Muscle layer of duodenum (tissue), 2 donors: Measurements from ENCODE around the gene SLC13A2.
"Not testable (repeated sequence)": the region's sequence is repeated elsewhere in the genome, so short reads cannot be mapped to it uniquely, and the experiment has no call there.

Experiments used
- H3K27ac ChIP-seq: one replicate; pipeline ENCODE4 v1.7.0; 2013; ENCODE audit warnings: mild to moderate bottlenecking, low read length
- H3K27me3 ChIP-seq: one replicate; pipeline ENCODE4 v1.7.0; 2013; ENCODE audit warnings: low read depth, mild to moderate bottlenecking, control low read depth, low read length
- H3K36me3 ChIP-seq, 2 donors: one replicate each; pipeline ENCODE4 v1.7.0; 2013; ENCODE audit warnings: low read length in 2 of 2, control low read depth in 1 of 2, mild to moderate bottlenecking in 1 of 2; ENCODE audit not compliant: insufficient read depth in 2 of 2, control insufficient read depth in 1 of 2
- H3K4me1 ChIP-seq, 2 donors: one replicate each; pipeline ENCODE4 v1.7.0; 2013; ENCODE audit warnings: low read length in 2 of 2, mild to moderate bottlenecking in 2 of 2, control low read depth in 1 of 2, moderate library complexity in 1 of 2; ENCODE audit not compliant: insufficient read depth in 2 of 2, control insufficient read depth in 1 of 2
- H3K4me3 ChIP-seq, 2 donors: one replicate each; pipeline ENCODE4 v1.7.0; 2013; ENCODE audit warnings: low read length in 2 of 2, low read depth in 1 of 2, mild to moderate bottlenecking in 1 of 2
- H3K9me3 ChIP-seq, 2 donors: one replicate each; pipeline ENCODE4 v1.7.0; 2013; ENCODE audit warnings: low read length in 2 of 2, control low read depth in 1 of 2, mild to moderate bottlenecking in 1 of 2; ENCODE audit not compliant: control insufficient read depth in 1 of 2
- donor health status: healthy.

The SLC13A2 gene

GRCh38 chr17:28473542-28473941, at the start of gene SLC13A2:
Gene SLC13A2 (plus strand): TSS chr17:28473644. CDS start chr17:28473713, 69 bp downstream.
- H3K4me3 ChIP-seq, result peak within 1 kb of the TSS in 1 of 2 donors; percentile 56
- peak within 1 kb of the TSS; percentile 39 for H3K27ac ChIP-seq
- H3K9me3 ChIP-seq, result no peaks in the 10 kb centered on the region
- H3K27me3 ChIP-seq, result no peaks in the 10 kb centered on the region
- no peaks in the 10 kb centered on the region for H3K36me3 ChIP-seq
- peaks cover 0 to 6% of the 10 kb centered on the region in 2 donors for H3K4me1 ChIP-seq

GRCh38 chr17:28425206-28425605, 48.2 kb upstream of the SLC13A2 start:
- no peaks in the 10 kb centered on the region for H3K36me3 ChIP-seq
- H3K4me3 ChIP-seq, result no peak overlapping the region
- H3K4me1 ChIP-seq, result no peaks in the 10 kb centered on the region
- no peaks in the 10 kb centered on the region for H3K27me3 ChIP-seq
- no peak overlapping the region for H3K27ac ChIP-seq
- no peaks in the 10 kb centered on the region for H3K9me3 ChIP-seq

- Histone ChIP-seq H3K4me1 (no peaks in the 10 kb centered on the region), H3K9me3 (no peaks in the 10 kb centered on the region), H3K27me3 (no peaks in the 10 kb centered on the region), H3K4me3 (no peak overlapping the region), H3K27ac (no peak overlapping the region), H3K36me3 (no peaks in the 10 kb centered on the region)
Measured at GRCh38 chr17:28426081-28426519, 47.3 kb upstream of the SLC13A2 start.

GRCh38 chr17:28427371-28427770, 46.1 kb upstream of the SLC13A2 start:
- H3K9me3 ChIP-seq, result no peaks in the 10 kb centered on the region
- no peak overlapping the region for H3K27ac ChIP-seq
- no peaks in the 10 kb centered on the region for H3K4me1 ChIP-seq
- no peaks in the 10 kb centered on the region for H3K36me3 ChIP-seq
- no peak overlapping the region for H3K4me3 ChIP-seq
- no peaks in the 10 kb centered on the region for H3K27me3 ChIP-seq

- not testable (repeated sequence) for H3K27ac ChIP-seq, H3K4me1 ChIP-seq, H3K4me3 ChIP-seq, H3K9me3 ChIP-seq, H3K36me3 ChIP-seq, H3K27me3 ChIP-seq
Measured at GRCh38 chr17:28427982-28428381, 45.5 kb upstream of the SLC13A2 start.

GRCh38 chr17:28433721-28434120, 39.7 kb upstream of the SLC13A2 start:
- no peaks in the 10 kb centered on the region for H3K4me1 ChIP-seq
- H3K27me3 ChIP-seq, result no peaks in the 10 kb centered on the region
- no peak overlapping the region for H3K4me3 ChIP-seq
- no peaks in the 10 kb centered on the region for H3K9me3 ChIP-seq
- no peaks in the 10 kb centered on the region for H3K36me3 ChIP-seq
- H3K27ac ChIP-seq, result no peak overlapping the region

- H3K36me3 ChIP-seq, H3K4me1 ChIP-seq, H3K9me3 ChIP-seq, H3K27ac ChIP-seq, H3K4me3 ChIP-seq, H3K27me3 ChIP-seq: not testable (repeated sequence)
Measured at GRCh38 chr17:28434326-28434725, 39.1 kb upstream of the SLC13A2 start.

- H3K4me3 ChIP-seq, result no peak overlapping the region
- no peaks in the 10 kb centered on the region for H3K36me3 ChIP-seq
- H3K27me3 ChIP-seq, result no peaks in the 10 kb centered on the region
- no peaks in the 10 kb centered on the region for H3K9me3 ChIP-seq
- H3K4me1 ChIP-seq, result no peaks in the 10 kb centered on the region
- no peak overlapping the region for H3K27ac ChIP-seq
Measured at GRCh38 chr17:28443901-28444638, 29.4 kb upstream of the SLC13A2 start.

GRCh38 chr17:28446716-28447395, 26.6 kb upstream of the SLC13A2 start:
- Histone ChIP-seq H3K27me3 (no peaks in the 10 kb centered on the region), H3K9me3 (peaks cover 0 to 3% of the 10 kb centered on the region in 2 donors), H3K4me3 (no peak overlapping the region), H3K4me1 (no peaks in the 10 kb centered on the region), H3K27ac (no peak overlapping the region), H3K36me3 (no peaks in the 10 kb centered on the region)

GRCh38 chr17:28447396-28447760, 26.1 kb upstream of the SLC13A2 start:
- Histone ChIP-seq H3K27me3 (no peaks in the 10 kb centered on the region), H3K9me3 (peaks cover 0 to 3% of the 10 kb centered on the region in 2 donors), H3K4me1 (no peaks in the 10 kb centered on the region), H3K4me3 (no peak overlapping the region), H3K27ac (no peak overlapping the region), H3K36me3 (no peaks in the 10 kb centered on the region)

- no peak overlapping the region for H3K4me3 ChIP-seq
- no peaks in the 10 kb centered on the region for H3K36me3 ChIP-seq
- H3K27me3 ChIP-seq, result no peaks in the 10 kb centered on the region
- H3K4me1 ChIP-seq, result no peaks in the 10 kb centered on the region
- peaks cover 0 to 3% of the 10 kb centered on the region in 2 donors for H3K9me3 ChIP-seq
- H3K27ac ChIP-seq, result no peak overlapping the region
Measured at GRCh38 chr17:28449859-28450258, 23.6 kb upstream of the SLC13A2 start.
